ENCODE data around the gene NEK9.
"Not testable (repeated sequence)": the region's sequence is repeated elsewhere in the genome, so short reads cannot be mapped to it uniquely, and the experiment has no call there.

NEK9 gene

DNA sequence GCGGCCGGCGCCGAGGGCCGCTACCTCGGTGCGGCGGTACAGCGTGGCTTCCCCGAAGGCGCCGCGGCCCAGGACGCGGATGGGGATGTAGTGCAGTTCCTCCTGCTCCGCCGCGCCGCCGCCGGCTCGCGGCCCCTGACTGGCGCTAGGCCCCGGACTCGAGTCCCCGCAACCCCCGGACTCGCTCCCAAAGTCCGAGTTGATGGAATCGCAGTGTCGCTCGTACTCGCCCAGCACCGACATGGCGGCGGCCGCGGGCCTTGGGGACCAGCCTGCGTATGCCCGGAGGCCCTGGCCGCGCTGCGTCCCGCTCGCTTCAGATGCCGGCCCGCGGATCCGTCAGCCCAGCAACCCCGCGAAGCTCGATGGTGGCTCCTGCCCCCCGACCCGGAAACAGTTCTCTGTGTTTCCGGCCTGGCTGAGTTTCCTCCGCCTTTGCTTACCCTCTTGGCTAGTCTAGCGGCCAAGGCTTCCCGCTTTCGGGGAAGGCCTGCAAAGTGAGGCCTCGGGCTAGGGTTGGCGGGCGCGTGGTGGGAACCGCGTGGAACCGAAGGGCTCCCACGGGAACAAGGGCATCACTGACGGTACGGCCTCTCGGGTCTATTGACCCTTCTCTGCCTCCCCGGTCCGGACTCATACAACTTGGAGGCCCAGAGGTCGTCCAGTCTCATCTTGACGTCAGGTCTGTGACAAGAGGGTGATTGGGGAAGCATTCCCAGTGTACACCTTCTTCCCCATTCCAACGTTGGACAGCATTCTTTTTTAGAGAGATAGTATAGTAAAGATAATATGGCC lies at the start of gene NEK9:
Gene NEK9, minus strand, starts transcription at position 370 of the 795 bp plus-strand sequence. Its CDS starts 127 bp downstream, at position 243.
- DNase-seq, result peak; percentile 66

DNA sequence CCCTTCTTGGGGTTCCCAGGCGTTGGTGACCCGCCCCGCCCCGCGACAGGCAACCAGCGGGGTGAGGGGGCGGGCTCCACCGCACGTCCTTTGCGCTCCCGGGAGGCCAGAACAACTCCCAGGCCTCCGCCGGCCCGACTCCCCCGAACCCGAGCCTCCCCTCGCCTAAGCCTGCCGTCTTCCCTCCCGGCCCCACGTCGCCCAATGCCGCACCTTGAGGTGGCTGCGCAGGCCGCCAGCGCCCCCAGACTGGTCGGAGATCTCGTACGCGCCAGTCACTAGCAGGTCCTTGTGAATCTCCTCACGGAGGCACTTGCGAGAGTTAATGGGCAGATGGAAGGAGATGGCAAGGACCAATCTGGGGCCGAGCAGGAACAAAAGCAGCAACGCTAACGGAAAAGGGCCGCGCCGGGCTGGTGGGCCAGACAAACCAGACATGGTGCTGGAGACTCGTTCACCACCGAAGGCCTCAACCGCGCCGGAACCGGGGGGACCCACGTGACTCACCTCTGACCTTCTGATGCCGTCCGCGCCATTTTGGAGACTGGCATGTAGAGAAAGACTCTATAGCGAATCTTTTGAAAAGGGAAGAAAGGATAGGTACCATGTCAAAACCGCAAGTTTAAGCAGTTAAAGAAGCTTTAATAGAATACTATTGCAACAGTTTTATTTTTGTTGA lies 49.4 kb upstream of the NEK9 start, which contains the start of gene TMED10:
Gene TMED10, minus strand, starts transcription at position 471 of the 679 bp plus-strand sequence. Its CDS starts 33 bp downstream, at position 438.
- DNase-seq, result no peak

DNA sequence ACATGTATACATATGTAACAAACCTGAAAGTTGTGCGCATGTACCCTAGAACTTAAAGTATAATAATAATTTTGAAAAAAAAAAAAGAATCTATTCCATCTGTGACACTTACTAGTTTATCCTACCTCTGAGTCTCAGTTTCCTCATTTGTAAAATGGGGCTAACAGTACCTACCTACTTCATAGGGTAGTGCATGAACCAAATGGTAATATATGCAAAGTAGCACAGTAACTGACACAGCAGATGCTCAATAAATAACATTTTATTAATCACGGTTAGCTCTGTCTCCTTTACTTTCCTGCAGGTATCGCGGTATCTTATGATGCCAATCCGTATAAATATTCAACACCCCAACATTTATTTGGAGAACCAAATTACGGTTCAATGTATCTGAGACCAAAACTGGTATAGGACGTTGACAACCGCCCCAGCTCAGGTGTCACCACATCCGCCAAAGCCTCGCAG lies 48.9 kb upstream of the NEK9 start:
- DNase-seq, result no peak

DNA sequence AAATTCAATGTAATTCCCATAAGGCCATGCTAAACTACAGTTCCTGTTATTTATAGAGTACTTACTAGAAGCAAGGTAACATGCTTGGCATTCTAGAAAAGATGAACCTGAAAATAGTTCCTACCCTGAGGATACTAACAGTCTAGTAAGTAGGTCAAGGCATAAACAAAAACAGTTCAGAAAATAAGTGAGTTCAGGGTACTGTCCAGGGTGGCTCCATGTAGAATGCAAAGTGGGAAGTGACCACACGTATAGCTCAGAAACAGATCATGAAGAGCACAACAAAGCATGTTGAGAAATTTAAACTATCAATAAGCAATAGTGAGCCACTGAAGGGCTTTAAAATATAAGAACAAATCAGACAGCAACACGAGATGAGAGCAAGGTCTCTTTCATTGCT lies 47.2 kb upstream of the NEK9 start:
- DNase-seq, result no peak

DNA sequence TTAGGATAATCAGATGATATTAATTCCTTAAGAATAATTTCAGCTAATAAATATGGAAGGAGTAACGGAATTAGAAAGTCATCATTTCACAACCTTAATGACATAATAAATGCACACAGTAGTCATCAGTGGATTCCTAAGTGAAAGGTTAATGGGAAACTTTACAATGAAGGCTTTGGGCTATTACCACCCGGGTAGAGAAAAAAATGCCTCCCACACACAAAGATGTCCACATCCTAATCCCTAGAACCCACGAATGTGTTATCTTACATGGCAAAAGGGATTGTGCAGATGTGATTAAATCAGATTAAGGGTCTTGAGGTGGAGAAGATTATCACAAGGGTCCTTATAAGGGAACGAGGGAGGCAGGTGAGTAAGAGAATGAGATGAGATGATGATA lies 43.9 kb upstream of the NEK9 start:
- no peak for DNase-seq

DNA sequence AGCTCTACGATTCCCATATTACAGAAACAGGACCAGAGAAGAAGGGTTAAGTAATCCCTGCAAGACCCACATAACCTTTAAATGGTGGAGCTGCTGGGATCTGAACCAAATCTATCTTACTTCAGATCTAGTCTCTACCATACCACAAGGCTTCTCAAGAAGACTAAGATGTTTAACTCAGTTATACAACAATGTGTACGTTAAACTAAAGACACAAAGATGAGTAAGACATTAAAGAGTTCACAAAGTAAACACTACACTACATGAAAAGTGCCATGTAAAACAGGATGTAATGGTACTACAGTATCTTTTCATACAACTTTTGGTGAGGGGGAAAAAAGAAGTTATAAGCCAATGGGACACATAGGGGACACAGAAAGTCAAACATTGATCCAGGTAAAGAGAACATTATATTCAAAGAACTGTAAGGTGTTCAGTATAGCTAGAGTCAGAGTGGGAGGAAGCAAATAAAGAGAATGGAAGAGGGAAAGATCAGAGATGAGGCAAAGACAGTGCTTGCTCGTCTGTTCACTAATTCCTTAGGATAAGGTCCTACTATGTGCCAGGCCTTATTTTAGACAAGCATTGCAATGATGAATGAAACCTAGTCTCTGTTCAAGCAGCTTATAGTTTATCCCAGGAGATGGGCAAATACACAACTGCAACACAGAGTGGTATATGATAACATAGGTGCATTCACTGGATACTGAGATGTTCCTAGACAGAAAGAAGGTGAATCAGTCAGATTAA lies 41.9 kb upstream of the NEK9 start:
- DNase-seq, result no peak

DNA sequence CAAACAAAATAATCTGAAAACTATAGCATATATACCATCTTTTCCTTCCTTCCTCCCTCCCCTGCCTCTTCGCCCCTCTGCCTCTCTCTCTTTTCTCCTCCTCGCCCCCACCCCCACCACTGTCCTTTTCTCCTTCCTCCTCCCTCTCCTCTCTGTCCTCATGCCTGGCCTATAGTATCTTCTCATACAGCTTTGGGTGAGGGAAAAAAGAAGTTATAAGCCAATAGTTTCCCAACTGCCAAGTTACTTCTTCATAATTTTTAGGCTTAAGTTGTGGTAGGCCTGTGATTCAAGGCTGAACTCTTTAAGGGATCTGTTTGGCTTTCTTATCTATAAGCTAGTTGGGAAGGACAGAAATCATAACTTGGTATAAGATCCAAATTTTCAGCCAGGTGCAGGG lies 40.5 kb upstream of the NEK9 start:
- no peak for DNase-seq

DNA sequence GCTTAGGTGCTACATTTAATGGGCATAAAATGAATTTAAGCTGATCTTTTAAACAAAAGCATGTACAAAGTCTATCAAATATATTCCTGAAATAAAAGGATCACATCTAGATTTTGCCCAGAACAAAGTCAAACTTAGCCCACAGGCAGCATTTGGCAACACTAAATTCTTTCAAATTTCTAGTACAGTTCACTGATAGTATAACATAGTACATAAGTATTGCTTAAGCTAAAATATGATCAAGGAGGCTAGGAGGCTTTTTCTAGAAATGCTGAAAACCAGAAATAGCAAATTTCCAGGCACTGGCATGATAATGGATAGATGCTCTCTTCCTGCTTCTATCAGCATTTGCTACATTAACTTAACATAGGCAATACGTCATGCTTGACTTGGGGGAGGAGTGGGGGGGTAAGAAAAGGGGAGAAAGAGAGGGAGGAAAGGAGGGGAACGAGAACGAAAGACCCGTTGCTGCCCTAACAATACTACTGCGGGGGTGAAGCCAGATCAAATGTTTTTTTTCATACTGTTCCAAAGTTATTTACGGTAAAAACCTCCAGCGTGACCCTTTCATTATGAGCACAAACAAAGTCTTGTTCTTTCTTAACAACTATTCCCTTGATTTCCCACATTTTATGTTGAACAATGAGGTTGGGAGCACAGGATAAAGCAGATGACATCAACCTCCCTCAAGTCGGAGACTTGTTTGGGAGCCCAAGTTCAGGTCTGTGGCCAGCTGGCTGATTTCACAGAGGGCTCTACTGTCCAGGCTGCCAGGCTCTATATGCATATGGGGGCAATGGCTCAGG lies 38.9 kb upstream of the NEK9 start:
- no peak for DNase-seq

DNA sequence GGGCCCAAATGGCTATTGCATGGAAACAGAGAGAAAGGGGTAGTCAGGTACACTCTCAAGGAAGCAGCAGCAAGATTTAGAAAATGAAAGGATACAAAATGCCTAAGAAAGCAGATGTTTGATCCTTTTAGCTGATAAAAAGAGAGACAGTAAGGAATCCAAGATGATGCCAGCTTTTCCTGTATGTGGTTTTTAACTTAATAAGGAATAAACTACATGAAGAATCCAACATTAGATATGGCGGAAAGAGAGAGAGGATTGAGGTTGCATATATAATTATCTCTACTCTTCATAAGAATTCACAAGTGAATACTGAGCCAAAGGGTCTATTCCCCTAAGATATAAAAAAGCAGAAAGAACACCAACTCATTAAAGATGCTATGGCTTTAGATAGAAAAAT lies 38.0 kb upstream of the NEK9 start:
- DNase-seq, result no peak

DNA sequence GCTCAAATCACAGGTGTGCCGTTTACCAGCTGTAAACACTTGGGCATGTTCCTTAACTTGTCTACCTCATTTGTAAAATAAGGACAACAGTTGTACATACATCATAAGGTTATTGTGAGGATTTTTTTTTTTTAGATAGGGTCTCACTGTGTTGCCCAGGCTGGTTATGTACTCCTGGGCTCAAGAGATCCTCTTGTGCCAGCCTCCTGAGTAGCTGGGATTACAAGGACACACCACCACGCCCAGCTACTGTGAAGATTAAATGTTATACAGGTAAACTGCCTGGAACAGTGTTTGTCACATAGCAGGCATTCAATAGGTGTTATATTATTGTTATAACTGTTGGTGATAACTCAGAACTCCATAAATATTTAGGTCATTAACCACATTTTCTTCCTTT lies 36.8 kb upstream of the NEK9 start:
- DNase-seq, result no peak

DNA sequence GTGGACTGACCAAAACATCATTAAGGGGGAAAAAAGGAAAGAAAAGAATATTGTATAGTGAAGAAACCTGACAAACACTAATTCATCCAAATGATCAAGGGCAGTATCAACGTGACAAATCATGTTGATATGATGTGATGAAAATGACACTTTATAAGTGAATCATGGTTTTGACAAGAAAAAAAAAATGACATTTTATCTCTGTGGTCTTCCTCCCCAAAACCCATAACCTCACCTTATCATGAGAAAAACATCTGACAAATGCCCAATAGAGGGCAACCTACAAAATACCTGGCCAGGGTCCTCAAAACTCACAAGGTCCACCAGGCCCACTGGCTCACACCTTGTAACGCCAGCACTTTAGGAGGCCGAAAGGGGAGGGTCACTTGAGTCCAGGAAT lies 35.8 kb upstream of the NEK9 start:
- DNase-seq, result no peak

DNA sequence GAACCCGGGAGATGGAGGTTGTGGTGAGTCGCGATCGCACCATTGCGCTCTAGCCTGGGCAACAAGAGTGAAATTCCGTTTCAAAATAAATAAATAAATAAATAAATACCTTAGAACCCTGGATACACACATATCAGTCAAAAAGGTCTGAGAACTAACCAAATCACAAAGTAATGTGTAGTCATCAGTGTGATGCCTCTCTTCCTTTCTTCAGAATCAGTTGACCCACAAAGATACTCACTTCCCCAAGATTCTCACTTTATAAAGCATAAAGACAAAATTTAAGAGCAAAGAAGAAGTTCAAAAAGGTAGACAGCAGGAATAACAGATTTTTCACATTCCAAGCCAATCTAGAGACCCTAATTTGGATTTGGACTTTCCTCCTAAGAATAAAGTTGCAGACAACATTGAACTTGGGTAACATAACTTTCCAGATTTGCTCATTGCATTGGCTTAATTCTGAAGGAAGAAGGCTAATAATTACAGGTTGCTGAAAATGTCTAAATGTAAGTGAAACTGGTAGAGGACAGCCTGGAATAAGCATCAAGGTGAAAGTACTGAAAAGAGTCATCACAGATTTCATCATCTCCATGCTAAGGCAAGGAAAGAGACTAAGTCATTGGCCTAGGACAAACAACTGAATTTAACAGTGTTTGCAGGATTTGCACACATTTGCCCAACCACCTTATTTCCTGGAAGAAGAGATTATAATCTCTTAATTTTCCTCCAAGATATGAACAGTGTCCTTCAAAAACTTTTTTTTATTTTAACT lies 32.2 kb upstream of the NEK9 start:
- DNase-seq, result no peak

DNA sequence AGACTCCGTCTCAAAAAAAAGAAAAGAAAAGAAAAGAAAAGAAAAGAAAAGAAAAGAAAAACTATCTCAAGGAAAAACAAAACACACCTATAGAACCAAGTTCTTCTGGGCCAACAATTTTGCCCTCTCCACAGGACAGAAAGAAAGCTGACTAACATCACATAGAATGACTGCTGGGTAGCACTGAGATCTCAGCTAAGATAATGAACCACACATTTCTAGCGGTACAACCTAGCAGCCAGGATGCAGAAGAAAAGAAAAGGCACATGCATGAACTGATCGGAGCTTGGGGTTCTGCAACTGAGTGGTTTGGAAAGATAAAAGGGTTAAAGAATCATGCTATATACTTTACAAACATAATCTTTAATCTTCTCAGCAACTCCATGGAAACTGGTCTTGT lies 30.1 kb upstream of the NEK9 start:
- no peak for DNase-seq

DNA sequence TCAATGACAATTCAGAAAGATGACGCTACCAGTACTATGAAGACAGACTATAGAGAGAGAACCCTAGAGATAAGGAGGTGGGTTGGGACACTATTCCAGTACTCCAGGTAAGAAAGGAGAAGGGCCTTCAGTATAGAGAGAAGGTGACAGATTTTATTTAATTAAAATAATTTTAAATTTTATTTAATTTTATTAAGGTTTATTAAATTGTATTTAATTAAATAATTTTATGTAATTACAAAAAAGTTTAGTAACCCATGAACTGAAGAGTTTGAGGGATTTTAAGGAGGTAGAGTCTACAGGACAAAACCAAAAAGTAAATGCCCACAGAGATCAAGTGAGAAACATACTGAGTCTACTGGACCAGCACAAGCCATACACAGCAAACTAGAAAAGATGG lies 29.3 kb upstream of the NEK9 start:
- DNase-seq, result no peak

DNA sequence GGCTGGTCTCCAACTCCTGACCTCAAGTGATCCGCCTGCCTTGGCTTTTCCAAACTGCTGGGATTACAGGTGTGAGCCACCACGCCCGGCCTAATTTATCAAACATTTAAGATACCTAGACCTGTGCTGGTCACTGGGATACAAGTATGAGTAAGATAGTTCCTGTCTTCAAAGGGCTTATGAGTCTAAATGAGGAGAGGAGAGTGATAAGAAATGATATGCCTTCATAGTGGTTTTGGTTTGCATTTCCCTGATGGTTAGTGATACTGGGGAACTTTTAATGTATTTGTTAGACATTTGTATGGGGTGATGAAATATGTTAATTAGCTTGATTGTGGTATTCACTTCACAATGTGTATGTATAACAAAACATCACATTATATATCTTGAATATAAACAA lies 28.3 kb upstream of the NEK9 start:
- no peak for DNase-seq

DNA sequence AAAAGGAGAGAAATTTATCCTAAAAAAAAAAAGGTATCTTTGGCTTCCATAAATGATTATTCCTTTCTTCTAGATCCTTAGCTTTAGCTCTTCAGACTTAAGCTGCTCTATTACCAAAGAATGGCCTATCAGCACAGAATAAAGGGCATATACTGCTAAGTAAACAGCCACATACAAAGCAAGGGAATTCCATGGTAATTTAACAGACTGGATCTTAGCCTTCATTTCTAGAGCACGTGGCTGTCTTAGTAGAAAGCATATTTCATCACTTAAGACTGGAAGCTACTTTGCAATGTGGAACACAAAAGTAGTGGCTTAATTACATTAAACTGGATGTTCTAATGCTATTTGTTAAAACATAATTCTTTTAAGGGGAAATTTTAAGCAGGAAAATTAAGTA lies 26.4 kb upstream of the NEK9 start:
- DNase-seq, result no peak

DNA sequence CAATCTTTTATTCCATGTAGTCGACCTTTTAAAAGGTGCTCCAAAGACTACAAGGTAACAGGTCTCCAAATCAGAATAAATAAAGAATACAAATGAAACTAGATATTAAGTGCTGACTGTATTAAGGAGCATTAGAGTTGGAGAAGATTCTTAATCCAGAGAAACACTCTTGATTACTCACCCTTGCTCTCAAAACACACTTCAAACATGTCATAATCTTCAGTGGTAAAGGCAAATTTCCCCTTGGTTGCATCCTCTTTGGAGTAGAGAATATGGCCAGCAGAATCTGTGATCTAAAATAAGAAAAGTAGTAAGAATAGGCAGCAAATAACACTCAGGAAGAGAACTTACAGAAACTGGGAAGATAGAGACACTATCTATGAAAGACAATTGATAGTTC lies 25.0 kb upstream of the NEK9 start:
- DNase-seq, result no peak

DNA sequence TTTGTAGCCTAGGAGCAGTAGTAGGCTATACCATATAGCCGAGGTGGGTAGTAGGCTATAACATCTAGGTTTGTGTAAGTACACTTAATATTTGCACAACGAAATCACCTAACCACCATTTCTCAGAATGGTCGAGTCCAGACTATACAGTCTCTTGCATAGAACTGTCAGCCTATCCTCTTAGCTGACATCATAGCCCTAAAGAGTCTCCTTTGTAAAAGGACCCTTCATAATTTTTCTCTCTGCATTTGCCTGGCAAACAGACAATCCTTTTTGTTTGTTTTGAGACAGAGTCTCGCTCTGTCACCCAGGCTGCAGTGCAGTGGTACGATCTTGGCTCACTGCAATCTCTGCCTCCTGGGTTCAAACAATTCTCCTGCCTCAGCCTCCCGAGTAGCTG lies 23.8 kb upstream of the NEK9 start:
- DNase-seq, result not testable (repeated sequence)

DNA sequence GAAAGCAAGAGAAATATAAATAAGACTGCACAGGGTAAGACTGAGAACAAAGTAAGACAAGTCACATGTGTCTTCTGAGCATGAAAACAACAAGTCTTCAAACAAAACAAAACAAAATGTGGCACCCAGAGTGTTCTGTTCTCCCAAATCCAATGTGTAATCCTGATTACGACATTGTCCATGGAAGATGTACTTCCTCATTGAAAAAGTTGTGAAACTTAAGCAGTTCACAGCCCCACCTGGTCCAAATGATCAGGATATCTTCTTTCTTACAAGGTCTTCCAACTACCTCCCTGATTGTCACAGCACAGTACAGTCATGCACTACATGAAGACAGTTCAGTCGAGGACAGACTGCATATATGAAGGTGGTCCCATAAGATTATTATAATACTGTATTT lies 23.3 kb upstream of the NEK9 start:
- DNase-seq, result no peak

DNA sequence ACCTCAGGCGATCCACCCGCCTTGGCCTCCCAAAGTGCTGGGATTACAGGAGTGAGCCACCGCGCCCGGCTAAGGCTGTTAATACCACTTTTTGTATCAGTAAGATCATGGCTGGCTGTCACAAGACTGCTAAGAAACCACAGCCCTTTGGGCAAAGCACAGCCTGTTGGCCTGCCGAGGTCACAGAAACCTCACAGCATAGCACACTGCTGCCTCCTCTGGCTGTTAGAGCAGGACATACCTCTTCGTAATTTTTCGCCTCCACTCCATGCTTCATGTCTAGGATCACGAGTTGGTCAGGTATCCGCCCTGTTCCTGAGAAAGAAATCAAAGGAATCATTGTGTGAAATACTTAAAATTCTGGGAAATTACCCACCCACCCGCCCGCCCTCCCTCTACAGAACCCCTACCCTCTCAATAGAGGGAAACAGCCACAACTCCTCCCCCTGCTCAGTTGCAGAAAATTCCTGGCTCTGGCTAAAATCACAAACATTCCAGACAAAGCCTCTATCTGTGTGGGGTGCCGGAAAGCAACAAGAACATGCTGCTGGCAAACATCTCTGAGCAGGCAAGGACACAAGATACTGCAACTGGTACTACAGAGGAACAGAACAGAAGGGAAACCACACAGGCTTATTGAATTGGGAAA lies 20.7 kb upstream of the NEK9 start:
- DNase-seq, result no peak

DNA sequence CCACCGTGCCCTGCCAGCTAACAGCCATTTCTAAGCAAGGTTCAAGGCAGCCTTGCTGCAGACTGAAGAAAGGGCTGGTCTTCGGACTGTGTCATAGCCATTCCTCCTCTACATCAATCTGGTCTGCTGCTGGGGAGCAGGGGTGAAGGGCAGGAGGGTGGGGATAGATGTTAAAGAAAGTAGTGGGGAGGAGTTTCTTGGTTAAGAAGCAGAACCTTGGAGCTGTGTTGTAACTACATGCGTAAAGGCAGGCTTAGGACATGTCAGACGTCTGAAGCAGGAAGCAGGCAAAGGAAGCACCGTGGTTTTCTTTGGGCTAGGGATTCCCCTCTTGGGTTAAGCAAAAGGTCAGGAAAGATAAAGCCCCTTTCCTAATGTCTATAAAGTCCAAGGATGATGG lies 18.1 kb upstream of the NEK9 start:
- DNase-seq, result no peak
